HG03469 (cell line): ENCODE data around the gene PLPP3.

Experiments
- ATAC-seq: cut with Tn5 transposase; IDR thresholded peaks from one replicate; pipeline ENCODE4 v1.9.1; 2021; ENCODE audit warnings: mild to moderate bottlenecking, moderate library complexity, moderate number of reproducible peaks; ENCODE audit not compliant: unreplicated experiment

The PLPP3 gene

DNA sequence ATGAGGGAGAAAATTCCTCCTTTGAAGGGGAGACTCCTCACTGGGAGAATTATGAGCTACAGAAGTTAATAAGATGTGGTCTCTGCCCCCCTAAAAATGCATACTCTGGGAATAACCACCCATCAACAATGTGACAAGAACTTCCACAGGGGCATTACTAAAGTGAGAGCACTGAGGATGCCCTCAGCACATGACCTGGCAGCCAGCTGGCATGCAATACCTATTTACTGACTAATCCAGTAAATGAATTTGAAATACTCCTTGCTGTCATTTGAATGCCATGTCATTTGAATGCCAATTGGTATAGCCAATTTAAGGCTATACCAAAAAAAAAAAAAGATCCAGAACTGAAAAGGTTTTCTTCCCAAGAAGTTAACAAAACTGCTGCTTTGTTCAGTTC, 30.8 kb downstream of the PLPP3 start:
- ATAC-seq = no peak

DNA sequence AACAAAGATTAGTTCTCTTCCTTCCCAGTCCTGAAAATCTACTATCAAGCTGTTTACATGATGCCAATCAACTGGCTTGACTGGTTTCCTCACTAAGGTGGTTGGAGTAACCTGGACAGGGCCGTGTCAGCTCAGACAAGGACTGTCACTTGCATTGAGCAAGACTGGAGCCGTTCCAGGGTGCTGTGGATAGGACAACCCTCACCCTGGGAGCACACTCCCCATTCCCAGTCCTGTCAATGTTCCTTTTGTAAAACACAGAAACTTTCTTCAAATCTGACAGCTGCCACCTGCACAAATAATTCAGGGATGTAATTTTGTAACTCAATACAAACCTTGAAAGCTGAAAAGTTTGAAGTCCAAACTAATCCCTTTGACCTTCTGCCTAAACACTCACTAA, 31.4 kb downstream of the PLPP3 start:
- ATAC-seq = no peak

DNA sequence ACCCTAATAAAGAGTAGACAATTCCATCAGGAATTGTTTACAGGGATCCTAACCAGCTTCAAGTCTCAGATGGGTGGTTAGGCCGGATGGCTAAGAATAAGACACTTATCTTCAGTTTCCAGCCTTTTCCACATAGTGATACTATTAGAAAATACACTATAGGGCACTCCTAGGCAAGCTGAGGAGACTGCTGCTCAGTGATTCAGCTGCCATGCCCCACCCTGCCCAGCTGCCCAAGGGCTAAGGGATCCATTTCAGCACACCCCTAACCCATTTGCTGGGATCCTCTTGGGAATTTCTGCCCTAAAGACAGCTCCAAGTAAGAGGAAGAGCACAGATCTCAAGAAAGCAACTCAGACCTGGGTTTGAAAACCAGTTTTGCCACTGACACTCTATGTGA, 31.9 kb downstream of the PLPP3 start:
- ATAC-seq = no peak

DNA sequence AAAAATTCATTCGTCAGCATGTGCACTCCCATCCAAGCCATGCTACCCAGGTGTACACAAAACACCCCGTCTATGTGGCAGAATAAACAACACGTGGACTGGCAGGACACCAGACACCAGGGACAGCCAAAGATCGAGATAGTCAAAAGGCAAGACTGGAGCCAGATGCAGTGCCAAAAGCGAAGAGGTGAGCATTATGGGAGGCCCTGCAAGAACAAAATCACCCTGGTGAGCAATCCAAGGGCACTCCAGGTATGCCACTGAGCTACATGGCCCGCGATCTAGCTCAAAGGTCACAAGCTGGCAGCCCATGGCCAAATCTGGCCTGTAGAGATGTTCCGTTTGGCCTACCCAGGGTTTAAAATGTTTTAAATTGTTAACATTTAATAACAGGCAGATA, 33.7 kb downstream of the PLPP3 start:
- no peak for ATAC-seq

DNA sequence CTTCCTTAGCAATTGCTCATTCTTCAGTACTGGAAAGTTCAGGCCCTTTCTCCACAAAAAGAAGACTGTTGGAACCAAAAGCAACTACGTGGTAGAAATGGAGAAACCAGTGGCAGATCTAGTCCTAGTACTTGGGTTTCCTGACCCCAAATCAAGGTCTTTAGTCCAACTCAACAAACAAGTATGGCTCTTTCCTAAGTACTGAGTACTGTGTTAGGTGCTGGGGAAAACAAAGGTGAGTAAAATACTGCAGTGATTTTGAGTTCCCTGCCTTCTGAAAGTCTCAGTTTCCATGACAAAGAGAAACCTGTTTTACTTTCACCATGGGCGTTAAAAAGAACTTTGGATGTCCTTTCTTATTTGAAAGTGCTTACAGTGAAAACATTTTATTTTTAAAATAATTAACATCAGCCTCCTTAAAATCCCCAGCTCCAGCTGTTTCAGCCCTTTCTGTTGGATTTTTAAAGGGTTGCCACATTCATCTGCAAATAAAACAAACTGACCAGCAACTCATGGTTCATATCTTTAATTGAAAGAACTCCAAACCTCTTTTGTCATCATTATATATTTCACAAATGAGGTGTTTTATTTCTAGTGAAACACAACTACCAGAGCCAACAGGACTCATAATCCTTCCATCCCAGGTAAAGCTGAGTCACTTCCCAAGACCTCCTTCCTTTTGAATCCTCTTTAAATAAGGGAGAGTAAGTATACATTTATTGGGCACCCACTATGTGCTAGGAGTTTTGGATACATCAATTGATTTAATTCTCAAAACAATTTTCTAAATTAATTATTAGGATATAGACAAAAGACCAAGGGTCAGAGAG, 35.4 kb downstream of the PLPP3 start:
- ATAC-seq = no peak

DNA sequence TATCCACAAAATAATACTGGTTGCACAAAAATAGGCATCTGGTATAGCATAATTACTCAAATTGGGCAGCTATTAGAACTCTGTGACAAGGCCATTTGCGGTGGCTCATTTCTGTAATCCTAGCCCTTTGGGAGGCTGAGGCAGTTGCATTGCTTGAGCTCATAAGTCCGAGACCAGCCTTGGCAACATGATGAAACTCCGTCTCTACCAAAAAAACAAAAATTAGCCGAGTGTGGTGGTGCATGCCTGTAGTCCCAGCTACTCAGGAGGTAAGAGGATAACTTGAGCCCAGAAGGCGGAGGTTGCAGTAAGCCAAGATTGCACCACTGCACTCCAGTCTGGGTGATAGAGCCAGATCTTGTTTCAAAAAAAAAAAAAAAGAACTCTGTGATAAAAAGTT, 36.7 kb downstream of the PLPP3 start:
- ATAC-seq = no peak

DNA sequence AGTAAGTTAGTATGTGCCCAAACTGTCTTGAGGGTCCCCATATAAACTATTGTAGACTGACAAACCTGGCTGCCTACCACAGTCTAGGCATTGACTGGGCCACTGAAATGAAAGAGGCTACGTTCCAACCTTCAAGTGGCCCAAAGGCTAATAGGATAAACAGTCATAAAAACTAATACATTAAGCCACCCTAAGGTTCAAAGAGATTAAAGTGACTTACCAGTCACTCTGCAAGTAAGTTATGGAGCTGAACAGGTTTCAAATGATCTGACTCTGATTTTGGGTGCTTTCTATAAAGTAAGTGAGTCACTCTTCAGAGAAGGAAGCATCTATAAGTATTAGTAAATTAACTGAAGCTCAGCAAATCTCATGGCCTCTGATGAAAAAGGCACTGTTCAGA, 38.0 kb downstream of the PLPP3 start:
- ATAC-seq = no peak

DNA sequence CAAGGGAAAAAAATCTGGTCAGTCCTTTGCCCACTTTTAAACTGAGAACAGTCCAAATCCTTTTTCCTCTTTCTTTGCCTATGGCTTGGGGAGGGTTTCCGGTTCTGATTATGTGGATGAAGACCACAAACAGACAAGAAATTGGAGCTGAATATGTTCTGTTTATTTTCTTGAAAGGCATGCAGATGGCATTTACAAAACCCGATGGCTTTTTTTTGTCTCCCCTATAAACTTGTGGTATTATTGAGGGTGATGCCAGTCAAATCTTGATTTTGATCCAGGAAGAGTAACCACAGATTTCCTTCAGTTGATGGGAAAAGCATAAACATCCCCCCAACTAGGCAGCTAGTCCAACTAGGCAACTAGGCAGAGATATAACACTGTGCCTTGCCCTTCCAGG, 38.9 kb downstream of the PLPP3 start:
- no peak for ATAC-seq

DNA sequence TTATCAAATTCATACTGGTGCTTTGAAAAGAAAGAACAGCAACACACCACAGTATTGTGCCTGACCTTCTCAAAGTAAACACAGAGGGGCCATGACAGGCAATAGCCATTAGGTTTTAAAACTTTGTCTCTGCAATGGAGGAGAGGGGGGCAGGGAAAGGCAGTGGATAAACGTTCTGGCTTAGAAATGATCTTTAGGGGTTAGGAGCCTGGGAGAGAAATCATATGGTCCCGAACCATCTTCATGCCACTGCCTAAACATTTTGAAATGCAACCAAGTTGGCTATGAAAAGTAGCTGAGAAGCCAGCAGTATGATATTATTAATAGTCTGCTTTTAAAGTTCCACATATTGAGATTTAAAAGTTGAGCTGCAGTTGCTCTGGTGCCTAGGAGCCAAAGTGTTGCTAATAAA, 39.8 kb downstream of the PLPP3 start:
- no peak for ATAC-seq

DNA sequence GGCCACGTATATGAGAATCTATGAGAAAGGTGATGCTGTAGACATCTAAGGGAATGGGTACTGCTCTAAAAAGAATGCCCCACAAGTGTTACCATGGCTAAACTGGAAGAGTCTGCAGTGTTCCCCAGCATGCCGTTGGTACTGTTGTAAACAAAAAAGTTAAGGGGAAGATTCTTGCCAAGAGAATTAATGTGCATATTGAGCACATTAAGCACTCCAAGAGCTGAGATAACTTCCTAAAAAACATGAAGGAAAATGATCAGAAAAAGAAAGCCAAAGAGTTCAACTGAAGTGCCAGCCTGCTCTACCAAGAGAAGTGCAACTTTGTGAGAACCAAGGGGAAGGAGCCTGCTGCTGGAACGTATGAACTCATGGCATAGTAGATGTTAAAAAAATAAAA, 40.8 kb downstream of the PLPP3 start:
- no peak for ATAC-seq

DNA sequence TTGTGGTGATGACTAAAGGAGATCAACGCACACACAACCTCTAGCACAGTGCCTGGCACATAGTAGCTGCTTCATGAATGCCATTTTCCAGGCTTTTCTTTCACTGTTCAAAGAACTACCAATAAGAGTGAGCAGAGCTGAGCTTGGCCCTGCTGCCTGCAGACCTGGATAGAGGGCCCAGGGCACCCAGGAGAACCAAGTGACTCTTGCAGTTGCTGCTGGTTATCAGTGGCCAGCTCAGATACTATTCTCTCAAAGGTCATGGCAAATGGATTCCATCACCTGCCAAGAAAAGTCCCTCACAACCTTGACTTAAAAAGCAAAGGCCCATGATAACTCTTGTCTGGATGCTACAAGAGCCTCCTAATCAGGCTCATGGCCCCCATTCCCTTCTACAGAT, 41.7 kb downstream of the PLPP3 start:
- no peak for ATAC-seq

DNA sequence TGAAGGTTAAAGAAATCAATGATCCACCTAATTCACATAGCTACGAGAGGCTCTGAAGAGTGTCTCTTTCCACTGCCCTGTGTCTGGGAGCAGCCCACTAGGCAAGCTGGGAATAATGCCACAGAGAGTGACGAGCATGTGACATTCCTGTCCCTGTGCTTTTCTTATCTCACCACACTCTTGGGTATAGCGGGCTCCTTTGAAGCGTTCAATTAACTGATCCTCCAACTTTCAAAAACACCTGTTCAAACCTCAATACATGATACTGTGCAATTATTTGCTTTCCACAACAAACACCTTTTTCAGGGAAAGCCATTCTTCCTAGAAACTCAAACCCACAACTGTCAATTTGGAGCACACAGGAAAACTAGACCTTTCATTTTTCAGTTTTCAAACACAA, 43.4 kb downstream of the PLPP3 start:
- ATAC-seq = no peak

DNA sequence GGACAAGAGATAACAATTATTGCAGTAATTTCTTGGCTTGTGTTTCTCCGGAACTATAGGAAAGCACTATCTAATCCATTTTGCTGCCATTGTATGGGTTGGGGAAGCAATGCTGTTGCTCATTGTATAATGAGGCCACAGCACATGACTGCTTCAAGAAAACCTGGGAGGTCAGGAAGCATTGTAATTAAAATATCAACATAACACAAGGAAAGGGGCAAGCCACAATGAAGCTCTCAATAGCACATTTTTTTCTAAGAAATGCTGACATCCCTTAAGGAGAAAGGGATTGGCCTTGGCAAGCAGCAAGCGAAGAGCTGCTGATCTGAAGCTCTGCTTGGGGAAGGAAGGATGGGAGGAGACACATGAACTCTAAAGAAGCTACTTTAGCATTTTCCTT, 44.0 kb downstream of the PLPP3 start:
- ATAC-seq = no peak

DNA sequence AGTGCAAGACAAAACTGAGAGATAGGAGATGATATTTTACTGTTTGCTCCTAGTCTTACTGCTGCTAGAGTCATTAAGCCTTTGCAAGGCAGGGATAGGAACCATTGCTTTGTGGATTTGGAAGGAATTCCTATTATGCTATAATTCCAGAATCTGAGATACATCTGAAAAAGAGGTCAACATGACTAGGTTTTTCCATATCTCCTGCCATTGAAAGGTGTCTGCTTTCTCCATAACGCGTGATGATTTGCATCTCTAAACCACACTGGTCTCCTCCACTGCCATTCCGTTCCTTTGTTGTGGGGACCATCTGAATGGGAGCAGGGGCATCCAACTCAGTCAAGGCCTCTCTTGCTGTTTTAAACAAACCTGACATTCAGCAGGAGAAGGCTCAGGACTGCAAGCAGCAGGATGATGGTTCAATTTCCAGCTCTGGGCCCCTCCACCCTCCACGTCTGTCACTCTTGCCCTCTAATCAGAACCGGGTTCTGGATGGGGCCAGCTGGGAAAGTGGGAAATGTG, 45.2 kb downstream of the PLPP3 start:
- no peak for ATAC-seq

DNA sequence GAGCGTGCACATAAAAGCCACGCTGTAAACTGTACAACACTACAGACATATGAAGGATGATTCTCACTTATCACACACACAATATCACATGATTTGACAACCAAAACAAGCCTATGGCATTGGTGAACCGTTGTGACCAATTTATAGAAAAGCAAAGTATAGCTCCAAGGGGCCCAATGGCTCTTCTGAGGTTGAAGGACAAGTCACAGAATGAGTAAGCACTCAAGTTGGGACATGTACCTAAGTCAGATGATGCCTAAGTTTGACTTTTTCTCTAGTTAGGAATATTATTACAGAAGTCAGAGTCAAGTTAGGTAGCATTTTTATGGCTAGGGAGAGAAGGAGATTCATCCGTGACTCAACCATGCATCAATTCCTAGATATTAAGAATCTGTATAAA, 45.7 kb downstream of the PLPP3 start:
- peak; percentile 70 for ATAC-seq

DNA sequence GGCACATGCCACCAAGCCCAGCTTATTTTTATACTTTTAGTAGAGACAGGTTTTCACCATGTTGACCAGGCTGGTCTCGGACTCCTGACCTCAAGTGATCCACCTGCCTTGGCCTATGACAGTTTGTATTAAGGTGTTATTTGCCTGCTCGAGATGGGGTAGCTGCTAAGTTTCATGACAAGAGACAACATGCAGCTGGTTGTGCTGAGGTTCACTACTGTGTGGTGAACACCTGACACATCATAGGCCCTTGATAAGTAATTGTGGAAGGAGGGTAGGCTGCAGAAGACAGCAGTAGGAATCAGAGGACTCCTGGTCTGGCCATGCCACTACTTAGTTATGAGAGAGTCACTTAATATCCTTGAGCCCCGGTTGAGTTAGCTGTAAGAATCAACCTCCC, 46.2 kb downstream of the PLPP3 start:
- peak; percentile 14 for ATAC-seq

DNA sequence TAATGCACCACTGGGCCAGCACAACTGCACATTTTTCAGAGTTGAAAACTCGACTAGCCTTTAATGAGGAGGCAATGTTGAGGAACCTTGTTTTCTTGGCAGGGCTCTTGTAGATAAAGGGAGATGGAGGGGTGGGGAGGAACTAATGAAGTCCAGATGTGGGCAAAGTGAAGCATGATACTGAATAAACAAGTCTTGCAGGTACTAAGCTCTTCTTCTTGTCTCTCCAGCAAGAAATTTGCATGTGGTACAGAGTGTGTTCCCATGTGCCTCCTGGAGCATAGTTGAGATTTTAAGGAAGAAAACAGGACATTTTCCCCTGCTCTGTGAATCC, 47.0 kb downstream of the PLPP3 start:
- ATAC-seq = no peak

DNA sequence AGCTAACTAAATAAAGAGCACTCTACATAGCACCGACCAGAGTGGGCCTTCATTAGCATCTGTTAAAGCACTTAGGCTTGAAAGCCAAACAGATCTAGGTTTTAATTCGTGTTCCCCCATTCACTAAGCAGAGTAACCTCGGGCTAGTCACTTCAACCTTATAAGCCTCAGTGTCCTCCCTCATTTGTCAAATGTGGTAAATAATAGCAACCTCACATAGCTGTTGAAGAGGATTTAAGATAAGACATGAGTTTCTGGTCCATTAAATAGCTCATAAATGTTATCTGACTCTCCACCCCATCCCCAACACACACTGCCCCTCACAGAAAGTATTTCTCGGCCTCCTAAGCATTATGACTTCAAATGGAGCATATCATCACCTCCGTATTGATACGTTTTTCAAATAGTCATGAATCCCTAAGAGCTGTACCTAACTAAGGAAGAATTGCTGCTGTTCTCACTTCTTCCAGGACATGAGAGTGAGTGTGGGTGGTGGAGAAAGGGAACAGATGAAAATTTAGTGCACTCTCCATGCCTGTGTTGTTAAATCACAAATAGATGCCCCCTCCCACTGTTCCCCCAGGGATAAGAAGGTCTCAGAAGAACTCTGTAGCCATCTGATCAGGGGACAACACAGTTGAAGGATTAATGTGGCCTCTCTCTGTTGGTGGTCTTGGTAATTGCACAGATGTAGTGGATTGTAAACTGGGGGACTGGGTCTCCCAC, 47.6 kb downstream of the PLPP3 start:
- no peak for ATAC-seq

DNA sequence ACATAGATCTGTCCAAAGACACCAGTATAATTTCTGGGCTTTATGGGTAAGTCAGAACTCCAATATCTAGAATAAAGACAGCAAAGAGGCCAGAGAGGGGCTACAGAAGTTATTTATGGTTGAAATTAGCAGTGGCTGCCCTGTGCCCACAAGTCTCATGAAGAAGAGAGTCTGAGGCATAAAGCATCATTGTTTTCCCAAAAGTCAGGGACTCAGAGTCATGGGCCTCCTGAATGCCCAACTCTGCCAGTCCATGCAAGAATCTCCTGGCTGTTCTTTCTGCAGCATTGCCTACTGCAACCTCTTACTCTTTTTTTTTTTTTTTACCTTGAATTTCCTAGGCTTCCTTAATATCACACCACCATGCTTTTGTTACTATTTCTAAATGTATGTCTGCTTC, 49.6 kb downstream of the PLPP3 start:
- no peak for ATAC-seq

DNA sequence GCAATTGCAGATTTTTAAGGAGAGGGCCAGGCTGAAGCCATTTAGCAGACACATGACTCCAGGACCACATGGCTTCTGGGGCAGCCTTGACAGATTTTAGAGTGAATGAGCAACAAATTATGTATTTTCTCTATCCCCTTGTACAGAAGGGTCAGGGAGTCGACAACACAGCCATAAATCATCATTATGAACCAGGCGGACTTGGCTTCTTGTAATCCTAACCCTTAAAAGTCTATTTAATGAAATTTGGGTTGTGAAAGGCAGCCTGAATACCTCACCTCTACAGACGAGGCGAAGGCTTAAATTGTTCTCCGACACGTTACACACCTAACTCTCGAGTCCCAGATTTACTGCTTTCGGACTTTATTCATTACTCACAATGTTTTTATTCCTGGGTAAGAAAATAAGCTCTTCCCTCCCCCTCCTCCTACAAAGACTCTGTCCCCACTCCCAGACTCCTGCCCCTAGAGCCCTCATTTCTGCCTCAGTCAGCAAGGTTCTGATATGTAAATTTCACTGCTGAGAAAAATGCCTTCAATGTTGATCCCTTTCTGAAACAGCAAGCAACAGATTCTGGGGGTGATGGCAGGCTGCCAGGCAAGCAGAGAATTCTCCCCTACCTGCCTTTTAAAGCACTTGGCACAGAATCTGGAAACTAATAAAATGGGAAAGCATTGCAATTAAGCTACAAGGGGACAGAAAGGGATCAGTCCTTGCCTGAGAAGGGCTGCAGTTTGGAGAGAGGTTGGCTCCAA, 51.6 kb downstream of the PLPP3 start:
- no peak for ATAC-seq

DNA sequence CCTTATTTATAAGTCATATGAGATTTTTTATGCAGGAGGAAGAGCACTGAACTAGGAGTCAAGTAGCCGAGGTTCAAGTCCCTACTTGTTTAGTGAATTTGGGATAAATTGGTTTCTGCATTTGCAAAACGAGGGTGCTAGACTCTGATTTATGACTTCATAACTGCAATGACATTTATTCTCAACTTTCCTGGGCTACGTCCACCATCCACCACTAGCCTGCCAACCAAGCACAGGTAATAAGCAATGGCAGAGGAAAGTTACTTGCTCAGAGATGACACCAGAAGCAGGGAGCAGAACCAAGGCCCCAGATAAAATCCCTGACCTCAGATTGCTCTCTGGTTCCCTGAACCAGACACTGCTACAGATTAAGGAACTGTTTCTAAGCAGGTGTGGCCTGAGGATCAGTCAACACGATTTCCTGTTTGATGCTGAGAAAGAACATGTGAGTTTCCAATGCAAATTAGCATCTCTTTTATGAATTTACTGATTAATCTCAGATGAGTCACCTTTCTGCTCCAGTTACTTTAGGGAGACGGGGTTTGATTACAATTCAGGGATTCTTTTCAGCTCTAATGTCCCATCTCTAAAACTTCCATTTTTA, 52.7 kb downstream of the PLPP3 start:
- peak; percentile 71 for ATAC-seq
